COLO829 (cell line): ENCODE results near the gene FAM13A.
"Not testable (repeated sequence)": the region's sequence is repeated elsewhere in the genome, so short reads cannot be mapped to it uniquely, and the experiment has no call there.

Source experiments
- DNase-seq: peaks from one replicate; pipeline ENCODE4 v3.0.0; 2012; ENCODE audit warnings: low spot score

The FAM13A gene

GRCh38 chr4:88958080-88958479, 98.9 kb downstream of the FAM13A start:
- DNase-seq, result no peak

GRCh38 chr4:88957570-88957969, 99.4 kb downstream of the FAM13A start:
- DNase-seq, result no peak

GRCh38 chr4:88955580-88956380, 101.2 kb downstream of the FAM13A start:
- DNase-seq, result no peak

GRCh38 chr4:88953400-88953799, 103.6 kb downstream of the FAM13A start:
- no peak for DNase-seq

GRCh38 chr4:88952081-88952480, 104.9 kb downstream of the FAM13A start:
- DNase-seq, result no peak

- no peak for DNase-seq
Observed at GRCh38 chr4:88949605-88950004, 107.4 kb downstream of the FAM13A start.

- no peak for DNase-seq
Observed at GRCh38 chr4:88940506-88940905, 116.5 kb downstream of the FAM13A start.

GRCh38 chr4:88939697-88940096, 117.3 kb downstream of the FAM13A start:
- no peak for DNase-seq

GRCh38 chr4:88938138-88938537, 118.8 kb downstream of the FAM13A start:
- peak; percentile 48 for DNase-seq

GRCh38 chr4:88937081-88937480, 119.9 kb downstream of the FAM13A start:
- no peak for DNase-seq

- DNase-seq, result no peak
Observed at GRCh38 chr4:88933414-88934160, 123.4 kb downstream of the FAM13A start.

- no peak for DNase-seq
Observed at GRCh38 chr4:88928852-88929251, 128.1 kb downstream of the FAM13A start.

GRCh38 chr4:88927420-88927819, 129.6 kb downstream of the FAM13A start:
- DNase-seq, result no peak

GRCh38 chr4:88919056-88919455, 137.9 kb downstream of the FAM13A start:
- DNase-seq, result no peak

GRCh38 chr4:88913181-88913580, 143.8 kb downstream of the FAM13A start:
- not testable (repeated sequence) for DNase-seq

- no peak for DNase-seq
Observed at GRCh38 chr4:88911246-88912212, 145.5 kb downstream of the FAM13A start.

- no peak for DNase-seq
Observed at GRCh38 chr4:88910101-88910500, 146.9 kb downstream of the FAM13A start.

GRCh38 chr4:88908521-88908920, 148.5 kb downstream of the FAM13A start:
- DNase-seq, result no peak

- no peak for DNase-seq
Observed at GRCh38 chr4:88908003-88908402, 149.0 kb downstream of the FAM13A start.

GRCh38 chr4:88907478-88907877, 149.5 kb downstream of the FAM13A start:
- no peak for DNase-seq

- DNase-seq, result not testable (repeated sequence)
Observed at GRCh38 chr4:88904240-88904639, 152.7 kb downstream of the FAM13A start.

- no peak for DNase-seq
Observed at GRCh38 chr4:88900432-88900831, 156.6 kb downstream of the FAM13A start.
